Brain microvascular endothelial cell (primary cell): ENCODE data around the gene UPF2.

Experiments
- DNase-seq: peaks from one replicate; pipeline ENCODE4 v3.0.0-alpha.2; 2020
- H3K27ac ChIP-seq: fragments of 250-450 bp; sonication (Bioruptor Pico); 2 replicates; pipeline ENCODE4 v1.5.1; 2020; ENCODE audit warnings: mild to moderate bottlenecking, moderate library complexity
- H3K27me3 ChIP-seq: fragments of 250-450 bp; sonication (Bioruptor Pico); replicated peaks from 2 replicates; pipeline ENCODE4 v1.5.1; 2020; ENCODE audit warnings: mild to moderate bottlenecking
- H3K36me3 ChIP-seq: fragments of 250-450 bp; sonication (Bioruptor Pico); replicated peaks from 2 replicates; pipeline ENCODE4 v1.5.1; 2020; ENCODE audit warnings: mild to moderate bottlenecking
- H3K4me3 ChIP-seq: 2 replicates; pipeline ENCODE4 v1.5.1; 2011; ENCODE audit warnings: low read depth, mild to moderate bottlenecking, control low read depth, low read length, moderate library complexity
- in situ Hi-C: cut with HindIII; loops from 2 replicates; pipeline ENCODE4 v1.10.0; 2017; ENCODE audit warnings: low sequenced_read_pairs, low pct_ligation_motif_present
- TF ChIP-seq, protein P1 (sequence below): IDR thresholded peaks from 2 replicates; pipeline ENCODE4 v1.5.1; 2011; ENCODE audit warnings: low read depth, mild to moderate bottlenecking, moderate library complexity, low read length, control low read depth, inconsistent platforms; ENCODE audit errors: missing control alignments

Gene UPF2, protein sequence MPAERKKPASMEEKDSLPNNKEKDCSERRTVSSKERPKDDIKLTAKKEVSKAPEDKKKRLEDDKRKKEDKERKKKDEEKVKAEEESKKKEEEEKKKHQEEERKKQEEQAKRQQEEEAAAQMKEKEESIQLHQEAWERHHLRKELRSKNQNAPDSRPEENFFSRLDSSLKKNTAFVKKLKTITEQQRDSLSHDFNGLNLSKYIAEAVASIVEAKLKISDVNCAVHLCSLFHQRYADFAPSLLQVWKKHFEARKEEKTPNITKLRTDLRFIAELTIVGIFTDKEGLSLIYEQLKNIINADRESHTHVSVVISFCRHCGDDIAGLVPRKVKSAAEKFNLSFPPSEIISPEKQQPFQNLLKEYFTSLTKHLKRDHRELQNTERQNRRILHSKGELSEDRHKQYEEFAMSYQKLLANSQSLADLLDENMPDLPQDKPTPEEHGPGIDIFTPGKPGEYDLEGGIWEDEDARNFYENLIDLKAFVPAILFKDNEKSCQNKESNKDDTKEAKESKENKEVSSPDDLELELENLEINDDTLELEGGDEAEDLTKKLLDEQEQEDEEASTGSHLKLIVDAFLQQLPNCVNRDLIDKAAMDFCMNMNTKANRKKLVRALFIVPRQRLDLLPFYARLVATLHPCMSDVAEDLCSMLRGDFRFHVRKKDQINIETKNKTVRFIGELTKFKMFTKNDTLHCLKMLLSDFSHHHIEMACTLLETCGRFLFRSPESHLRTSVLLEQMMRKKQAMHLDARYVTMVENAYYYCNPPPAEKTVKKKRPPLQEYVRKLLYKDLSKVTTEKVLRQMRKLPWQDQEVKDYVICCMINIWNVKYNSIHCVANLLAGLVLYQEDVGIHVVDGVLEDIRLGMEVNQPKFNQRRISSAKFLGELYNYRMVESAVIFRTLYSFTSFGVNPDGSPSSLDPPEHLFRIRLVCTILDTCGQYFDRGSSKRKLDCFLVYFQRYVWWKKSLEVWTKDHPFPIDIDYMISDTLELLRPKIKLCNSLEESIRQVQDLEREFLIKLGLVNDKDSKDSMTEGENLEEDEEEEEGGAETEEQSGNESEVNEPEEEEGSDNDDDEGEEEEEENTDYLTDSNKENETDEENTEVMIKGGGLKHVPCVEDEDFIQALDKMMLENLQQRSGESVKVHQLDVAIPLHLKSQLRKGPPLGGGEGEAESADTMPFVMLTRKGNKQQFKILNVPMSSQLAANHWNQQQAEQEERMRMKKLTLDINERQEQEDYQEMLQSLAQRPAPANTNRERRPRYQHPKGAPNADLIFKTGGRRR

DNA sequence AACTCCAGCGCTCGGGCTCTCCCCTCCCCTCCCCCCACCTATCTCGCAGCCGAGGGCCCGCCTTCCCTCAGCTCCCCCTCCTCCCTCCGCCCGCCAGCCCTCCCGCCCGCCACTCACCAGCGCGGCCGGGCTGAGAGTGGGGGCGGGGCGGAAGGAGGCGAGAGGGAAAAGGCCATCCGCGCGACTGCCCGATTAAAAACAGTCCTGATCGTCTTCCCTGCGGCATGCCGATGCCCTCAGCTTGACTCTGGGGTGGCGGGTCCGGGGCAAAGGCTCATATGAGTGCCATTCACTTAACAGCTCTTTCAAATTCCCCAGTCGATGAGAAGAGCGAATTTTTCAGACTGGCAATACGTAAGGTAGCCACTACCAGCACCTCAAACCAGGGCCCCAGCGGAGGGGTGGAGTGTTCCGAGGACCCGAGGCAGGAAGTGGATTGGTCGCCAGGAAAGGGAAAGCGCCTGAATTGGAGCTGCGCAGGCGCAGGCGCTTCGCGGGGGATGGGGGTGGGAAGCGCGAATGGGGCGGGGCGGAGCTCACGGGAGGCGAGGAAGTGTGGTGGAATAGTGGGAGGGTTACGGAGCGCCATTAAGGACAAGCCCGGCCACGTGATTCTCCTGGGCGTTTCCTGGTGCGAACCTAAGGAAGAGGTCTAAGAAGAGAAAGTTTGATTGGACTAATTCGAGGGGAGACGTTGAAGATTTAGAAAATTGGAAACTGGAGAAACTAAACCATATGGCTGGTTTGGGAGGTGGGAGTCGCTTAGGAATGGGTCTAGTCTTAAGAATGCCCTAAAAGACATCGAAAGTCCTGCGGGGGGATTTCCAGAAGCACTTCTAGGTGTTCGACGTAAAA lies at the start of gene UPF2:
Gene UPF2, minus strand, starts transcription at position 13 of the 855 bp plus-strand sequence. CDS start 7,386 bp downstream, outside the sequence.
- in situ Hi-C loops, result no loop called here
- TF ChIP-seq, protein P1, sequence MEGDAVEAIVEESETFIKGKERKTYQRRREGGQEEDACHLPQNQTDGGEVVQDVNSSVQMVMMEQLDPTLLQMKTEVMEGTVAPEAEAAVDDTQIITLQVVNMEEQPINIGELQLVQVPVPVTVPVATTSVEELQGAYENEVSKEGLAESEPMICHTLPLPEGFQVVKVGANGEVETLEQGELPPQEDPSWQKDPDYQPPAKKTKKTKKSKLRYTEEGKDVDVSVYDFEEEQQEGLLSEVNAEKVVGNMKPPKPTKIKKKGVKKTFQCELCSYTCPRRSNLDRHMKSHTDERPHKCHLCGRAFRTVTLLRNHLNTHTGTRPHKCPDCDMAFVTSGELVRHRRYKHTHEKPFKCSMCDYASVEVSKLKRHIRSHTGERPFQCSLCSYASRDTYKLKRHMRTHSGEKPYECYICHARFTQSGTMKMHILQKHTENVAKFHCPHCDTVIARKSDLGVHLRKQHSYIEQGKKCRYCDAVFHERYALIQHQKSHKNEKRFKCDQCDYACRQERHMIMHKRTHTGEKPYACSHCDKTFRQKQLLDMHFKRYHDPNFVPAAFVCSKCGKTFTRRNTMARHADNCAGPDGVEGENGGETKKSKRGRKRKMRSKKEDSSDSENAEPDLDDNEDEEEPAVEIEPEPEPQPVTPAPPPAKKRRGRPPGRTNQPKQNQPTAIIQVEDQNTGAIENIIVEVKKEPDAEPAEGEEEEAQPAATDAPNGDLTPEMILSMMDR, result no peak
- no peaks in the 10 kb centered on the region for H3K36me3 ChIP-seq
- H3K27me3 ChIP-seq, result no peaks in the 10 kb centered on the region
- H3K4me3 ChIP-seq, result peak within 1 kb of the TSS; percentile 95
- DNase-seq, result peak; percentile 98
- H3K27ac ChIP-seq, result peak within 1 kb of the TSS; percentile 100

DNA sequence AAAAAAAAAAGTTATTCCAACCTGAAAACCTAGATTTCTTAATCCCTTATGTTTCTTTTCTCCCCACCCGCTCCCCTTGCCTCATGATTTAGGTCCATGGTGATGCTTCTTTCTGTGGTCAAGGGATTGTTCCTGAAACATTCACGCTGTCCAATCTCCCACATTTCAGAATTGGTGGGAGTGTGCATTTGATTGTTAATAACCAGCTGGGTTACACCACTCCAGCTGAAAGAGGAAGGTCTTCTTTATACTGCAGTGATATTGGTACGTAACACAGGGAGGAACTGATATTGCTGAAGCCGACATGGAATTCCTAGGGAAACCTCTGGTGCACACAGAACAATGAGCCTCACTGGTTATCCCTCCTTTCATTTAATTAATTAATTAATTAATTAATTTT lies 48.8 kb upstream of the UPF2 start:
- Histone ChIP-seq H3K36me3 (peaks cover 38% of the 10 kb centered on the region), H3K27ac (no peak overlapping the region), H3K27me3 (no peaks in the 10 kb centered on the region), H3K4me3 (no peak overlapping the region)
- in situ Hi-C loops, result no loop called here
- DNase-seq, result no peak
- TF ChIP-seq, protein P1, result no peak

DNA sequence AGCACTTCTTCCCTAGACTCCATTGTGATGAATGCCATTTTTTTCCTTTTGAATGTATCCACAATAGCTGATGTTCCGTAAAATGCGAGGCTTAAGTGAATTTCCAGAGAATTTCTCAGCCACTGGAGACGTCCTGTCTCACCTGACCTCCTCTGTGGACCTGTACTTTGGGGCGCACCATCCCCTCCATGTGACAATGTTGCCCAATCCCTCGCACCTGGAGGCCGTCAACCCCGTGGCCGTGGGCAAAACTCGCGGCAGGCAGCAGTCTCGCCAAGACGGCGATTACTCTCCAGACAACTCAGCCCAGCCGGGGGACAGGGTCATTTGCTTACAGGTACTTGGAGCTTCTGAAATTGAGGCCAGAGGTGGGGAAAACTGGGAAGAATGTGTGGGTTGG lies 46.3 kb upstream of the UPF2 start:
- peaks cover 34% of the 10 kb centered on the region for H3K36me3 ChIP-seq
- no peak for DNase-seq
- H3K27ac ChIP-seq, result no peak overlapping the region
- no peaks in the 10 kb centered on the region for H3K27me3 ChIP-seq
- H3K4me3 ChIP-seq, result no peak overlapping the region
- TF ChIP-seq, protein P1, result no peak
- in situ Hi-C loops, result no loop called here

DNA sequence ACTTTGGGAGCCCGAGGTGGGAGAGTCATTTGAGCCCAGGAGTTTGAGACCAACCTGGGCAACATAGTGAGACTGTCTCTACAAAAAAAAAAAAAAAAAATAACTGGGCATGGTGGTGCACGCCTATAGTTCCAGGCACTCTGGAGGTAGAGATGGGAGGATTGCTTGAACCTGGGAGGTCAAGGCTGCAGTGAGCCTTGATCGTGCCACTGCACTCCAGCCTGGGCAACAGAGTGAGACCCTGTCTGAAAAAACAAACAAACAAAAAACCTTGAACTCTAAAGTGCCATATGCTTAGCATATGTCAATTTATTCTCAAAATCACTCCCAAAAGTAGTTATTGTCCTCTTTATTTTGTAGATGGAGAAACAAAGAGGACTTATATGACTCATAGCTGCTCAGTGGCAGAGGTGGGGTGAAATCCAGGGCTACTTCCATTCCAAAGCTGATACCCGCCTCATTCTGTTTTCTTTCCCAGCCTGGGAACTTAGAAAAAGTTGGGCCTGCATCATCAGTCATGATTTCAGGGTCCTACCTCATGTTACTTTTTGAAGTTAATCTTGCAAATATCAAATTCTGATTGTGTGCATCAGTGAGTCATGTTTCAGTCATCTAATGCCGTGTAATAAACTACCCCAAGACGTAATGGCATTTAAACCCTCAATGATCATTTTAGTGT lies 39.4 kb upstream of the UPF2 start:
- Histone ChIP-seq H3K27me3 (no peaks in the 10 kb centered on the region), H3K27ac (peak overlapping the region; percentile 59), H3K4me3 (no peak overlapping the region), H3K36me3 (peaks cover 11% of the 10 kb centered on the region)
- peak; percentile 86 for DNase-seq
- in situ Hi-C loops, result no loop called here
- TF ChIP-seq, protein P1, result no peak
